Glomerular visceral epithelial cell (primary cell): ENCODE results near the gene SIGLEC7.

Source experiments
- DNase-seq: peaks from one replicate; pipeline ENCODE4 v3.0.0-alpha.2; 2016; ENCODE audit errors: extremely low spot score

Gene SIGLEC7

GRCh38 chr19:51116736-51117286 lies 25.3 kb upstream of the SIGLEC7 start:
- DNase-seq: no peak

- DNase-seq: no peak
These were observed 23.0 kb upstream of the SIGLEC7 start for GRCh38 chr19:51119101-51119500.

- DNase-seq: no peak
These were observed 22.5 kb upstream of the SIGLEC7 start for GRCh38 chr19:51119611-51120010.

GRCh38 chr19:51120160-51120559 lies 21.9 kb upstream of the SIGLEC7 start:
- DNase-seq: no peak

GRCh38 chr19:51121257-51121656 lies 20.8 kb upstream of the SIGLEC7 start:
- DNase-seq: no peak

- no peak for DNase-seq
These were observed 19.8 kb upstream of the SIGLEC7 start for GRCh38 chr19:51122112-51122981.

- no peak for DNase-seq
These were observed 18.7 kb upstream of the SIGLEC7 start for GRCh38 chr19:51123381-51123800.

GRCh38 chr19:51123802-51124201 lies 18.3 kb upstream of the SIGLEC7 start:
- DNase-seq: no peak

- no peak for DNase-seq
These were observed 17.9 kb upstream of the SIGLEC7 start for GRCh38 chr19:51124216-51124615.

- no peak for DNase-seq
These were observed 17.4 kb upstream of the SIGLEC7 start, which contains the start of gene SIGLEC9 for GRCh38 chr19:51124729-51125128. Gene SIGLEC9, plus strand, starts transcription at chr19:51124906. Its CDS starts 69 bp downstream, at chr19:51124975.

- DNase-seq: no peak
These were observed 16.6 kb upstream of the SIGLEC7 start for GRCh38 chr19:51125421-51126075.

GRCh38 chr19:51127032-51127431 lies 15.1 kb upstream of the SIGLEC7 start:
- DNase-seq: no peak

- DNase-seq: no peak
These were observed 14.3 kb upstream of the SIGLEC7 start for GRCh38 chr19:51127755-51128154.

GRCh38 chr19:51128227-51128626 lies 13.9 kb upstream of the SIGLEC7 start:
- DNase-seq: no peak

GRCh38 chr19:51129716-51130115 lies 12.4 kb upstream of the SIGLEC7 start:
- no peak for DNase-seq

GRCh38 chr19:51131780-51132680 lies 10.1 kb upstream of the SIGLEC7 start:
- DNase-seq: no peak

GRCh38 chr19:51135004-51135403 lies 7.1 kb upstream of the SIGLEC7 start:
- no peak for DNase-seq

GRCh38 chr19:51135986-51136762 lies 5.9 kb upstream of the SIGLEC7 start:
- DNase-seq: no peak

GRCh38 chr19:51136851-51137551 lies 5.1 kb upstream of the SIGLEC7 start:
- no peak for DNase-seq

- DNase-seq: no peak
These were observed 4.2 kb upstream of the SIGLEC7 start for GRCh38 chr19:51137792-51138425.
